Astrocyte (in vitro differentiated cells and primary cell): Measurements from ENCODE around the gene GBGT1. TPM values are rescaled to one million over a fixed set of nuclear protein-coding genes. Genes with fewer than 3 reads are reported as not detected.

ENCODE experiments used
- DNase-seq: peaks from one replicate; pipeline ENCODE4 v3.0.0-alpha.2; 2010; ENCODE audit warnings: low read depth
- FAIRE-seq: peaks from 2 replicates; lab custom pipeline; 2011; peaks lifted over from hg19 to GRCh38; lab: Jason Lieb, UNC
- H2AFZ ChIP-seq: 2 replicates; pipeline ENCODE4 v1.6.0; 2012; ENCODE audit warnings: low read depth, low read length, inconsistent platforms
- H3K27ac ChIP-seq: 2 replicates; pipeline ENCODE4 v1.5.1; 2011; ENCODE audit warnings: low read depth, low read length, inconsistent platforms
- H3K27me3 ChIP-seq: 2 replicates; pipeline ENCODE4 v1.6.0; 2011; ENCODE audit warnings: low read length, inconsistent platforms; ENCODE audit not compliant: insufficient read depth
- H3K36me3 ChIP-seq: 2 replicates; pipeline ENCODE4 v1.5.1; 2011; ENCODE audit warnings: low read length, inconsistent platforms; ENCODE audit not compliant: insufficient read depth
- H3K4me1 ChIP-seq: 2 replicates; pipeline ENCODE4 v1.5.1; 2011; ENCODE audit warnings: low read length, inconsistent platforms; ENCODE audit not compliant: insufficient read depth
- H3K4me2 ChIP-seq: 2 replicates; pipeline ENCODE4 v1.6.0; 2012; ENCODE audit warnings: low read length, inconsistent platforms
- H3K4me3 ChIP-seq: 2 replicates; pipeline ENCODE4 v1.5.1; 2011; ENCODE audit warnings: low read depth, mild to moderate bottlenecking, low read length, inconsistent platforms; ENCODE audit not compliant: insufficient read depth
- H3K79me2 ChIP-seq: 2 replicates; pipeline ENCODE4 v1.6.0; 2012; ENCODE audit warnings: mild to moderate bottlenecking, low read length, inconsistent platforms; ENCODE audit not compliant: insufficient read depth
- H3K9ac ChIP-seq: 2 replicates; pipeline ENCODE4 v1.6.0; 2012; ENCODE audit warnings: mild to moderate bottlenecking, low read length, inconsistent platforms
- H3K9me3 ChIP-seq: 2 replicates; pipeline ENCODE4 v1.5.1; 2012; ENCODE audit warnings: low read depth, mild to moderate bottlenecking, low read length, inconsistent platforms; ENCODE audit not compliant: insufficient read depth
- H4K20me1 ChIP-seq: 2 replicates; pipeline ENCODE4 v1.6.0; 2012; ENCODE audit warnings: low read length, inconsistent platforms; ENCODE audit not compliant: insufficient read depth
- H3K27ac Mint-ChIP-seq: one replicate; pipeline ENCODE4 v1.8.0; 2021; ENCODE audit warnings: mild to moderate bottlenecking, mixed read lengths; ENCODE audit not compliant: unreplicated experiment
- H3K27me3 Mint-ChIP-seq: one replicate; pipeline ENCODE4 v1.8.0; 2021; ENCODE audit warnings: low read depth, mixed read lengths; ENCODE audit not compliant: unreplicated experiment
- H3K36me3 Mint-ChIP-seq: one replicate; pipeline ENCODE4 v1.8.0; 2021; ENCODE audit warnings: low read depth, mixed read lengths; ENCODE audit not compliant: unreplicated experiment
- H3K4me1 Mint-ChIP-seq: one replicate; pipeline ENCODE4 v1.8.0; 2021; ENCODE audit warnings: low read depth, mixed read lengths; ENCODE audit not compliant: unreplicated experiment
- H3K4me3 Mint-ChIP-seq: one replicate; pipeline ENCODE4 v1.8.0; 2021; ENCODE audit warnings: mild to moderate bottlenecking, moderate library complexity, mixed read lengths; ENCODE audit not compliant: unreplicated experiment
- H3K9me3 Mint-ChIP-seq: one replicate; pipeline ENCODE4 v1.8.0; 2021; ENCODE audit warnings: mild to moderate bottlenecking, mixed read lengths; ENCODE audit not compliant: unreplicated experiment
- EZH2 ChIP-seq: IDR thresholded peaks from 2 replicates; pipeline ENCODE4 v1.6.1; 2012; ENCODE audit warnings: mild to moderate bottlenecking, low read length, inconsistent platforms; ENCODE audit not compliant: insufficient read depth
- total RNA-seq: library from RNA; stranded (reverse); gene quantifications from 2 replicates; pipeline ENCODE4 v1.2.1, GENCODE V29; 2021
- TF ChIP-seq, protein P1 (sequence below): IDR thresholded peaks from 2 replicates; pipeline ENCODE4 v1.5.1; 2011; ENCODE audit warnings: low read depth, mild to moderate bottlenecking, inconsistent platforms, low read length, moderate library complexity; ENCODE audit not compliant: insufficient read depth

GBGT1 gene
- total RNA-seq, 1 donor from 2014 or later: 8.5 TPM

DNA sequence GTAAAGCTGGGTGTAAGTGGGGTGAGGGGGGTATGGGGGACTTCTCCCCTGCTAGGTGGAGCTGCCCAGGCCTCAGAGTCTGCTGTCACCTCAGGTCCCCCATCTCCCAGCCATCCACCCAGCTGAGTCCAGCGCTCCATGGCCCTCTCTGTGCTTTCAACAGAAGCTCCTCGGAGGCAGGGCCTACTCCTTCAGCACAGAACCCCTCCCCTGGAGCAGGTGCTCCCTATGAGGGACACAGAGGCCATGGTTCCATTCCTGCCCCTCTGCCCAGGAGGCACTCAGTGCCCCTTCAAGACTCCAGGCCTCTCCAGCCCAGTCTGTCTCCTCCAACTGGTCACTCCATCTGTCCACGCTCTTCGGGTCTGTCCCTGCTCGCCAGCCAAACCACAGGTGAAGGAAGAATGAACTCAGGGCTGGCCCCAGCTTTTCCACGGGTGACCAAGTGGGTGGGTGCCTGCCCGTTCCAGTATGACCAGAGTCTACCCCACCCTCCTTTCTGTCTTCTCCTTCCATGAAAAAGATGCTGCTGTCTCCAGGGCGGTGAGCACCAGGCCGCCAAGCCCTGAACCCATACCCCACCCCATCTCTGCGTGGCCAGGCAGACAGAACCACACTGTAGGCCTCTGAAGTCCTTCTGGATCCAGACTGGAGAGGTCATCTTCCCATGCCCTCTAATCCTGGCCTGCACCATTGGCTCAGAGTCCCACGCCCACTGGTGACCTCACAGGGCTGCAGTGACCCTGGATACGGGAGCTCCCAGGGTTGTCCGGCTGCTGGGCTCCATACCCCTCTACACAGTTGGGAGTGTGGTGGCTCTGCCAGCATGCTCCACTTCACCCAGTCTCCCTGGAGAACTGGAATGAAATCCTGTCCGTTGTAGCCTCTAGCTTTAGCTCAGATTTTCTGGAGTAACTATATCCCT, 11.9 kb downstream of the GBGT1 start:
- peaks cover 11% of the 10 kb centered on the region for H4K20me1 ChIP-seq
- H3K27me3 ChIP-seq: no peaks in the 10 kb centered on the region
- Mint-ChIP-seq H3K9me3 (no peaks in the 10 kb centered on the region), H3K27me3 (no peaks in the 10 kb centered on the region), H3K4me1 (peaks cover 4% of the 10 kb centered on the region), H3K27ac (no peak overlapping the region), H3K4me3 (no peak overlapping the region), H3K36me3 (peaks cover 3% of the 10 kb centered on the region)
- H3K4me1 ChIP-seq: peaks cover 11% of the 10 kb centered on the region
- no peaks in the 10 kb centered on the region for H3K36me3 ChIP-seq
- no peak overlapping the region for H3K27ac ChIP-seq
- no peaks in the 10 kb centered on the region for H3K9me3 ChIP-seq
- DNase-seq (no peak), FAIRE-seq (no peak)
- TF ChIP-seq, protein P1, sequence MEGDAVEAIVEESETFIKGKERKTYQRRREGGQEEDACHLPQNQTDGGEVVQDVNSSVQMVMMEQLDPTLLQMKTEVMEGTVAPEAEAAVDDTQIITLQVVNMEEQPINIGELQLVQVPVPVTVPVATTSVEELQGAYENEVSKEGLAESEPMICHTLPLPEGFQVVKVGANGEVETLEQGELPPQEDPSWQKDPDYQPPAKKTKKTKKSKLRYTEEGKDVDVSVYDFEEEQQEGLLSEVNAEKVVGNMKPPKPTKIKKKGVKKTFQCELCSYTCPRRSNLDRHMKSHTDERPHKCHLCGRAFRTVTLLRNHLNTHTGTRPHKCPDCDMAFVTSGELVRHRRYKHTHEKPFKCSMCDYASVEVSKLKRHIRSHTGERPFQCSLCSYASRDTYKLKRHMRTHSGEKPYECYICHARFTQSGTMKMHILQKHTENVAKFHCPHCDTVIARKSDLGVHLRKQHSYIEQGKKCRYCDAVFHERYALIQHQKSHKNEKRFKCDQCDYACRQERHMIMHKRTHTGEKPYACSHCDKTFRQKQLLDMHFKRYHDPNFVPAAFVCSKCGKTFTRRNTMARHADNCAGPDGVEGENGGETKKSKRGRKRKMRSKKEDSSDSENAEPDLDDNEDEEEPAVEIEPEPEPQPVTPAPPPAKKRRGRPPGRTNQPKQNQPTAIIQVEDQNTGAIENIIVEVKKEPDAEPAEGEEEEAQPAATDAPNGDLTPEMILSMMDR: no peak
- TF ChIP-seq EZH2: no peak
- H3K4me3 ChIP-seq: no peak overlapping the region
- H3K4me2 ChIP-seq: no peak overlapping the region
- peaks cover 9% of the 10 kb centered on the region for H3K79me2 ChIP-seq
- H2AFZ ChIP-seq: no peak overlapping the region
- H3K9ac ChIP-seq: no peak overlapping the region

DNA sequence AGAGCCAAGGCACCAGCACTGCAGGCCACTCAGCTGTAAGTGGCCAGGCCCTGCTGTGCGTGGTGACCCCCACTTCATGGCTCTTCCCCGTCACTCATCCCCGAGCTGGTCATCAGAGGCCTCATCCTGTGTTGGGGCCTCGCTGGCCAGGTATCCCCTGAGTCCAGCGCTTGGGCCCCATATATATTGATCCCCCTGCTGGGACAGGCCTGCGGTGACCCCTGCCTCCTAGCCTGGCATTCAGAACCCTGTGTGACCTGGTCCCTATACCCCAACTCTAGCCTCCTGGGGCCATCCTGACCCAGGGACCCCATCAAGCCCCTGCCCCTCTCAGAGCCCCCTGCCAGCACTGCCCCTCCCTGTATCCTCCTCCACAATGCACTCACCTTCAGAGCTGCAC, 12.7 kb downstream of the GBGT1 start:
- FAIRE-seq: no peak
- H3K27ac Mint-ChIP-seq: peak overlapping the region; percentile 41
- H3K4me3 Mint-ChIP-seq: no peak overlapping the region

More for the DNA sequence above, 12.7 kb downstream of the GBGT1 start:
- H3K36me3 ChIP-seq: no peaks in the 10 kb centered on the region
- H3K4me3 ChIP-seq: no peak overlapping the region
- H3K4me1 ChIP-seq: peaks cover 11% of the 10 kb centered on the region
- TF ChIP-seq, protein P1: no peak
- no peak for TF ChIP-seq EZH2
- H3K9me3 Mint-ChIP-seq: no peaks in the 10 kb centered on the region
- H3K9ac ChIP-seq: no peak overlapping the region
- no peak overlapping the region for H3K4me2 ChIP-seq
- H3K4me1 Mint-ChIP-seq: peaks cover 8% of the 10 kb centered on the region
- H3K79me2 ChIP-seq: peaks cover 17% of the 10 kb centered on the region
- H3K27ac ChIP-seq: no peak overlapping the region
- H4K20me1 ChIP-seq: peaks cover 19% of the 10 kb centered on the region
- H3K27me3 Mint-ChIP-seq: no peaks in the 10 kb centered on the region
- peaks cover 3% of the 10 kb centered on the region for H3K36me3 Mint-ChIP-seq
- H2AFZ ChIP-seq: no peak overlapping the region
- DNase-seq: no peak
- H3K27me3 ChIP-seq: no peaks in the 10 kb centered on the region
- H3K9me3 ChIP-seq: no peaks in the 10 kb centered on the region
